Subcutaneous adipose tissue (tissue), 4 donors: ENCODE data around the gene FRYL. TPM values are rescaled to one million over a fixed set of nuclear protein-coding genes. Genes with fewer than 3 reads are reported as not detected.

Source experiments
- total RNA-seq, 4 donors: library from RNA; depleted of rRNA; stranded (reverse); fragments of >200 nt; gene quantifications; one replicate each; pipeline ENCODE4 v1.1.0, GENCODE V29; 2016
- TF ChIP-seq, protein P1 (sequence below): fragments of 450-650 bp; IDR thresholded peaks from one replicate; pipeline ENCODE4 v1.5.1; 2016; ENCODE audit warnings: low read depth, mild to moderate bottlenecking, control low read depth, antibody characterized with exemption, moderate library complexity

FRYL gene
- total RNA-seq, 4 donors from 2014 or later, result 69.1 to 140 (median 90.0) TPM

DNA sequence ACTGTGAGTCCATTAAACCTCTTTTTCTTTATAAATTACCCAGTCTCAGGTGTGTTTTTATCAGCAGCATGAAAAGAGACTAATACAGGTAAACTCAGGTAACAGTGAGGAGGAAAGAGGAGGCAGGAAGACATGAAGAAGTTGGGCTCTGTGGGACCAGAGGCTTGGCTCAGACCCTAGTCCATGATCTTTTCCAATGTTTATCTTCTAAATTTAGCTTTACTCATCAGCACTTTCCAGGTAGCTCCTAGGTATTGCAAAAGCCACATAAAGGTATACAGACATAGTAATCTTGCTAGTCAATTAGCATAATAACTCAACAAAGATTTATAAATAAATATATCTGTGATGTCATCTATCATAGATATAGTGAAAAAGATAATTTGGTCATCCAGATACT, 11.2 kb upstream of the FRYL start:
- TF ChIP-seq, protein P1, sequence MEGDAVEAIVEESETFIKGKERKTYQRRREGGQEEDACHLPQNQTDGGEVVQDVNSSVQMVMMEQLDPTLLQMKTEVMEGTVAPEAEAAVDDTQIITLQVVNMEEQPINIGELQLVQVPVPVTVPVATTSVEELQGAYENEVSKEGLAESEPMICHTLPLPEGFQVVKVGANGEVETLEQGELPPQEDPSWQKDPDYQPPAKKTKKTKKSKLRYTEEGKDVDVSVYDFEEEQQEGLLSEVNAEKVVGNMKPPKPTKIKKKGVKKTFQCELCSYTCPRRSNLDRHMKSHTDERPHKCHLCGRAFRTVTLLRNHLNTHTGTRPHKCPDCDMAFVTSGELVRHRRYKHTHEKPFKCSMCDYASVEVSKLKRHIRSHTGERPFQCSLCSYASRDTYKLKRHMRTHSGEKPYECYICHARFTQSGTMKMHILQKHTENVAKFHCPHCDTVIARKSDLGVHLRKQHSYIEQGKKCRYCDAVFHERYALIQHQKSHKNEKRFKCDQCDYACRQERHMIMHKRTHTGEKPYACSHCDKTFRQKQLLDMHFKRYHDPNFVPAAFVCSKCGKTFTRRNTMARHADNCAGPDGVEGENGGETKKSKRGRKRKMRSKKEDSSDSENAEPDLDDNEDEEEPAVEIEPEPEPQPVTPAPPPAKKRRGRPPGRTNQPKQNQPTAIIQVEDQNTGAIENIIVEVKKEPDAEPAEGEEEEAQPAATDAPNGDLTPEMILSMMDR, result no peak

DNA sequence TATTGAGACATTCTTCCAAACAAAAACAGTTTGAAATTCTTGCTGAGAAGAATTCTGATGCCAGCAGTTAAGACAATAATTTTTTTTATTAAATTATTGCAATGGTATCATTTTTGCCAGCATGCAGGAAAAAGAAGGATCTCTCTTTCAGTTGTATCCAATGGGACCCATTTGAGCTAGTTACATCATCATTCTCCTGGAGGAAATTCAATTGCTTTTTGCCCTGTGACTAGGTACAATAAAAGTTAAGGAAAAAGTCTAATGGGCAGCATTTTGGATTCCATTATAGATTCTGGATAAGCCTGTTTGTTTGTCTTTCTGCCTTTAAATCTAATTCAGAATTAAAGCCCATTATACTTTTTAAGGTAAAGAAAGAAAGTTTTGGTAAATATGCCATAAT, 10.5 kb upstream of the FRYL start:
- TF ChIP-seq, protein P1, result no peak

DNA sequence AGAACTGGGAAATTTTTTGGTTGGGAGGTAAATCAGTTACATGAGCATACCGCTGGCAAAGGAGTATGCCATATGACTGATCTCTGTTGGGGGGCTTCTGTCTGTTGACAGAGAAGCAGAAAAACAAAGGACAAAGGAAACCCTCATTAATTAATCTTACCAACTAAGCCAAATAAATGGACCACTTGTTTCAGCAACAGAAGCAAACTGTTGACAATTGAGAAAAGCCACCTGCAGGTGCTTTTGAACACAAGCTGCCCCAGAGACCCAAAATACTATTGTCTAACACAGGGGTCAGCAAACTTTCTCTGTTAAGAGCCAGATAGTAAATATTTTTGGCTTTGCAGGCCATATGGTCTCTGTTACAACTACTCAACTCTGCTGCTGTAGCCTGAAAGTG, 7.0 kb upstream of the FRYL start:
- TF ChIP-seq, protein P1, result no peak

DNA sequence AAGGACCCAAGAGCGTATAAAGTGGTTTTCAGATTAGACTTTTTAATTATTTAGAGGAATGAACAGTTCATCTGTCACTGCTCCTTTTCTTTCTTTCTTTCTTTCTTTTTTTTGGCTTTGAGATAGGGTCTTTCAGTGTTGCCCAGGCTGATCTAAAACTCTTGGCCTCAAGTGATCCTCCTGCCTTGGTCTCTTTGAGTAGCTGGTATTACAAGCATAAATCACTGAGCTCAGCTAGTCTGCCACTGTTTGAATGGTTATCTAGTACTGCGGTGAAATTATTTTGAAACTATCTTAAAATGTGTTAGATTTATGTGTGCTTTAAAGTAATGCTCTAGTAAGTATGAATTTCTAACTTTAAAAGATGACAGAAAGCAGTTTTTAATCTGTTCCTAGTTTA, 6.5 kb upstream of the FRYL start:
- TF ChIP-seq, protein P1, result no peak

DNA sequence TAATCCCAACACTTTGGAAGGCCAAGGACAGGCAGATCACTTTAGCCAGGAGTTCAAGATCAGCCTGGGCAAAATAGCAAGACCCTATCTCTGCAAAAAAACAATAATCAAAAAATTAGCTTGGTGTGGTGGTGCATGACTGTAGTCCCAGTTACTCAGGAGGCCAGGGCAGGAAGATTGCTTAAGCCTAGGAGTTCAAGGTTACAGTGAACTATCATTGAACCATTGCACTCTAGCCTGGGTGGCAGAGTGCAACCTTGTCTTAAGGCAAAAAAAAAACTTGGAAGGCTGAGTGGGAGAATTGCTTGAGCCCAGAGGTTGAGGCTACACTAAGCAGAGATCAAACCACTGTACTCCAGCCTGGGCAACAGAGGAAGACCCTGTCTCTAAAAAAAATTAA, 5.2 kb upstream of the FRYL start:
- TF ChIP-seq, protein P1, result no peak

DNA sequence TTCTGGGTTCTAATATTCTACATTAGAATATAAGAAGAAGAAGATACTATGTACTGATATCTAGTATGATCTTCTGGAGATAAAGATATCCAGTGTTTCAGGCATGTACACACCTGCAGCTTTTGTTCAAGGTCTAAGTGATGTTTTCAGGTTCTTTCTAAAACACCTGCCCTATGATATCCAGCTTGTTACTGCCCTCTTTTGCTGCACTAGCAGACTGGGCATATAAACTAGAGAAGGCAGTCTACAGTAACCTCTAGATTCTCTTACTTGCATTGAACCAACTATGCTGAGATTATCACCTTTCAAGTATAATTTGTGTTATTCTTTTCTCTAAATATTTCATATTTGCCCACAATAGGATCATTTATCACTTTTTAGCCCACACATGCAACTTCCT, 1.9 kb upstream of the FRYL start:
- TF ChIP-seq, protein P1, result no peak

DNA sequence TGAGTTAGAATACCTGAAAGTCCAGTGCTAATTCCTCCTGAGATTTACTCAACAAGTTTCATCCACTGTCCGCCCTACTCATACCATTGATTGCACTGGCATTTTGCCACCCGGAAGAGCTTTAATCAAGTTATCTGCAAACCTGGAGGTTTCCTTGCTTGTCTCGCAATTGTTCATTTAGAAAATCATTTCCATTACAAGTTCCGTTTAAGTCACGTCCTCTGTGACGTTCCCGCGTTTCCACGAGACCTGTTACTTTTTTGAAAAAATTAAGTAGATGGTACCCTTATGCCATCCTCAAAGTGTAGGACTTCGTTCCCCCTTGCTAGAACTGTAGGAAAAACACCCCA, 761 bp upstream of the FRYL start:
- TF ChIP-seq, protein P1, result no peak
